NCI-H345 treated with DMSO at 0.1 percent for 48 hours (cell line): ENCODE measurements around the gene CREB5.
A peak's percentile ranks its signal among the peaks of the same experiment; 100 is the strongest.
"Not testable (repeated sequence)": the region's sequence is repeated elsewhere in the genome, so short reads cannot be mapped to it uniquely, and the experiment has no call there.

Experiments used
- DNase-seq: peaks from one replicate; lab custom pipeline; 2025; ENCODE audit not compliant: unreplicated experiment; lab: John Stamatoyannopoulos, UW

Gene CREB5, protein sequence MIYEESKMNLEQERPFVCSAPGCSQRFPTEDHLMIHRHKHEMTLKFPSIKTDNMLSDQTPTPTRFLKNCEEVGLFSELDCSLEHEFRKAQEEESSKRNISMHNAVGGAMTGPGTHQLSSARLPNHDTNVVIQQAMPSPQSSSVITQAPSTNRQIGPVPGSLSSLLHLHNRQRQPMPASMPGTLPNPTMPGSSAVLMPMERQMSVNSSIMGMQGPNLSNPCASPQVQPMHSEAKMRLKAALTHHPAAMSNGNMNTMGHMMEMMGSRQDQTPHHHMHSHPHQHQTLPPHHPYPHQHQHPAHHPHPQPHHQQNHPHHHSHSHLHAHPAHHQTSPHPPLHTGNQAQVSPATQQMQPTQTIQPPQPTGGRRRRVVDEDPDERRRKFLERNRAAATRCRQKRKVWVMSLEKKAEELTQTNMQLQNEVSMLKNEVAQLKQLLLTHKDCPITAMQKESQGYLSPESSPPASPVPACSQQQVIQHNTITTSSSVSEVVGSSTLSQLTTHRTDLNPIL

DNA sequence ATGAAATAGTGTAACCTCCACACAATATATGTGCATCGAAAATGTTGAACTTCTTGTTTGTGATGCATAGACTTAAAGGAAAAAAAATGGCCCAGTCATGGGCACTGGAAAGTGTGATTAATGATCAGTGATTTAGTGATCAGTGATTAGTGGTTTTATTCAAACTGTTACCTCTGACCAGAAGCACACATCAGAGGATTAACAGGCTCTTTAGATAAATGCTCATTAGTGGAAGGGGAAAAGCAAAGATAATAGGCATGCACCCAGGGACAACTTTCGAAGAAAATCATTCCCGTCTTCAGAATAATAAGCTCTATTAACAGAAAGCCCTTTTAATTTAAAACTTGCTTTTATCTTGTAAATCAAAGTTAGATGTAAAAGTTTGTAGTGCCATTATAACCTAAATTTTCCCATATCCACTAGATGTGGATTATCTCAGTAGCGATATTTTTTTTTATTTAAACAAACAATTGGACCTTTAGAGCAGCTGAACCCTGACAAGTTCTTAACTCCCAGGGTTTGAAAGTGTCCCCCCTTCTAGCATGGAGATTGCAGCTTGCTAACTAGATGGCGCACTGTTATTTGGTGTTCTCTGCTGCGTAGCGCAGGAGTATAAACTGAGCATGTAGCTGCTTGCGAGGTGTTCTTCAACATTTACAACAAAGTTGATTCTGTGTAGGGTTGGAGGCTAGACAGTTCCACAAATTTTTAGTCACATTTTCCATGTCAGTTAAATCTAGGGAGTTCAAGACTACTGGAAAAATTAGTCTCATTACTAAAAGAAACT, at the start of gene CREB5:
Gene CREB5, plus strand, starts transcription at position 643 of the 787 bp plus-strand sequence. CDS start 397 bp downstream, outside the sequence.
- DNase-seq = no peak

DNA sequence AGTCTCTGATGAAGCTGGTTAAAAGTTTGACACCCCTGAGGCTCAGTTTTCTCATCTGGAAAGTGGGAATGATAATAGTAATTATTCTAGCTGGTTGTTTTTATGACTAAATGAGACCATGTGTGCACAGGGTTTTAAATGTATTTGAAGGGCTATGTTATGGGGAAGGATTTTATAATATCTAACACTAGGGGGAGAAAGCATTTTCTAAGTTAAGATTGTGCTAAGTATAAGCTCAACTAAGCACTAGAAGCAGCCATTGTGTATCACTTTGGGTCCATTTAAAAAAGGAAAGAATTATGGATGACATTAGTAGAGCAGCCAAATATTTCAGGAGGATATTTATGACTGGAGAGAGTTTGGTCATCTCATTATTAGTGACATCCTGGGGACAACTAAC, 49.5 kb upstream of the CREB5 start:
- no peak for DNase-seq

DNA sequence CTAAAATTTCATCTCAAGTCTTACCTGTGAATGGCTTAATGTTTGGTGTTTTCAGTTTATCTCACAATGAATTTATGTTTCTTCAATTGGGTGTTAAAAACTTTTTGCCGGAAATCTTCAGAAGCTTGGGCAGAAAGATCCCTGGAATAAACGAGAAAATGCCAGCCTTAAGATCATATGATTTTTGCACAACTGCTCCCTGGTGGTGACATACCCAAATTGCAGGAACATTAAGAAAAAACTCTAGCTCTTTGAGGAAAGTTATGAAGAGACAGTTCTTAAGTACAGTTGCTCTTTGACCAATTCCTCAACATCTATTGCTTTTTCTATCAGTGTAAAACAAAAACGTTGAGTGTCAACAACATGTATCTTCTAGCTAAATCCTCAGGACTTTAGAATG, 48.2 kb upstream of the CREB5 start:
- no peak for DNase-seq

DNA sequence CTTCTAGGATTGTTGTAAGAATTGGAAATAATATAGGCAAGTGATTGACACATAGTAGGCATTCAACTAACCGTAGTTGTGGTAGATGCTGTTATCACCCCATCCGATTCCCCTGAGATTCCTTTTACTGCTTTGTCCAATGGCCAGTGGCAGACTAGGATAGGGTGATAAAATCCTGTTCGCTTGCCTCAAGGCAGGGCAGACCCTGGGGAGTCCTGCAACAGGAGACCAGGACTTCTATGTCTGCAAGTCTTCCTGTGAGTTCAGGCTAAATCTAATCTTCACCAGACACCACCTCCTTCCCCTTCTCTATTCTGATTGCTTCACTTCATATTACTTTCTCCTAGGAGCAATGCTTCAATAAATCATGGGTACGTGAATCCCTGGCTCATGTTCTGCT, 42.8 kb upstream of the CREB5 start:
- DNase-seq = no peak

DNA sequence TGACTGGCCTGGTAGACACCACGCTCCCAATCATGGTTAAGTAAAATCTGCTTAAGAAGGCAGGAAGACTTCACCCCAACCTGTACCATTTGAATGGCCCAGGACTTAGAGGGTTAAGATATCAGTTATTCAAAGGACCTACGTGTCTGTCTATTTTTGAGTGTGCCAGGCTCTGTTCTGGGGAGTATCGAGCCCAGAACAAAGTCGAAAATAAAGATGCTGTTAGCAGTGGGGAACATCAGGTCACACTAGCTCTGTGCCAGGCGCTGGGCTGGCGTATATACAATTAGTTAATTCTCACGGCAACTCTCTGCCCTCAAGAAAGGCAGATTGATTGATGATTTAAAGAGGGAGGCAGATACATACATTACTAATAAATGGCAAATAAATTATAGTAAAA, 40.5 kb upstream of the CREB5 start:
- DNase-seq = no peak

DNA sequence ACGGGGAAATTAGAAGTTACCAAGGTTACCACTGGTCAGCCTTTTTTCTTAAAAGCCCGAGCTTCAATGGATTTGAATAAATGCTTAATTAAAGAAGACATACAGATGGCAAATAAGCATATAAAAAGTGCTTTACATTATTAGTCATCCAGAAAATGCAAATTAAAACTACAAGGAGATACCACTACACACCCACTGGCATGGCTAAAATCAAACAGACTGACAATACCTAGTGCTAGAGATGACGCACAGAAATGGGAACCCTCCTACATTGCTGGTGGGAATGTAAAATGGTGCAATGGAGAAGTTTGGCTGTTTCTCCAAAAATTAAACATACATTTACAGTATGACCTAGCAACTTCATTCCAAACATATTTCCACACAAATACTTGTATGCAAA, 38.3 kb upstream of the CREB5 start:
- DNase-seq = no peak

DNA sequence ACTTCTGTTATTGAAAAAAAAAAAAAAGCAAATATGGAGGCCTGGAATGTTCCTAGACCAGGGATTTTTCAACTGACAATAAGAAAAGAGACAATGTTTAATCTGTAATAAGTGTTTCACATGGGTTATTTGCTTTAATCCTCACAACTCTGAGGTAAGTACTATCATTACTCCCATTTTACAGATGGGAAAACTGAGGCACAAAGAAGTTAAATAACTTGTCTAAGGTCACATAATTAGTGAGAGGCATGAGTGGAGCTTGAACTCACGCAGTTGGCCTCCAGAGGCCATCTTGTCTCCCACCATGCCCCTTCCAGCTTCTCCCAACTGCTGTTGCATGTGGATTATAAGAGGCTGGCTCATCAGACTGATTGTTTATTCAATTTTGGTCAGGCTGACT, 36.6 kb upstream of the CREB5 start:
- no peak for DNase-seq

DNA sequence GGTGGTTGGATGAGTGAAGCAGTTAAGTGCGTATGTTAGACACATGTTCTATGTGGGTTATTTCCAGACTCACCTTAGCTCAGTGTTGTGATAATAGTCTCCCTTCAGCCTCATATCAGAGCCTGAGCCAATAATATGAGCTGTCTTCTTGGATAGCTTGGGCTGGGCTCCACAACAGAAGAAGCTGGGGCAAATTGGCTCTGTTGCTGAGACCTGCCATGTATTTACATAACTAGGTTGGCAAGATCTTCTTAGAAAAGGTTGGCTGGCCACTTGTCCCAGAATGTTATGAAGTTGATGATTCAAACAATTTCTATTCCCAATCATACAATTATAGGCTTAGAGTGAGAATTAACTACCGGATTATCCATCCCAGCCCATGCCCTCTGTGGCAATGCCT, 35.7 kb upstream of the CREB5 start:
- no peak for DNase-seq

DNA sequence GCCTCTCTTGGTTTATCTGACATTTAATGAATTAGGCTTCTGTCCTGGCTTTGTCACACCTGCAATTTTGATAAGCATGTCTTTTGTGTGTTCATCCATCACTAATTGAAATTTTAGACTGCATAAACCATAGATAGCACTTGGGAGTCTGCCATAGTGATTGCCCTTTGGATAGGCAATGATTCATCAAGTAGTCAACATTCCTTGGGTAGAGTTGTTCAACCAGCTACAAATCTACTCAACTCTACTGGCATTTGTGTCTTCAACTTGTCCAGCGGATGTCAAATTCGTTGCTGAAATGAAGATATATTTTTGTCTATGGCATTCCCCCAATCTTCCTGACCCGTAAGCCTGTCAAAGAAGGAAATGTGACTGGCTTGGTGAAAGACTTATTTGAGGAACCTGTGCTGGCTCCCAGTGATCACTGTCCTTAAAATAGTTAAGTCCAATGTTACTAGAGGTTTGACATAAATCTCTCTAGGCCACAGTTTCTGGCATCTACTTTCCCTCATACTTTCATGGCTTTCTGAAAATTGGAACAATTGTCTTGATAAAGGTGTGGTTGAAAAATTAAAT, 33.7 kb upstream of the CREB5 start:
- no peak for DNase-seq

DNA sequence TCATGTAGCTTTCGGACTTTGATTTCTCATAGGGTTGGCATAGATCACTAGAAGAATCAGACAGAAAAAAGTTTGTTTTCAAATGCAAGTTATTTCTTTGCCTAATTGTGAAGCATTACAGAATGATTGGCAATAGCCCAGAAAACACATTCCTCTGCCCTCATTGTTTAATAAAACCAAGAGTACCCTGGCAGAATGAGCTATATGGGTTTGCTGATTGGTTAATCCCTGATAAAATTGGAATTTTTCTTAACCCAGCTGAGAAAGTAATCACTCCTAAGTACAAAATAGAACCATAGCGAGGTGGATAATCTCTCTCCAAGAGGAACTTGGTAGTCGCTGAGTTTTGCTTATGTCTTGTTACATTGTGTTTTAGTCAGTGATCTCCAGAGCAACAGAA, 30.9 kb upstream of the CREB5 start:
- DNase-seq = no peak

DNA sequence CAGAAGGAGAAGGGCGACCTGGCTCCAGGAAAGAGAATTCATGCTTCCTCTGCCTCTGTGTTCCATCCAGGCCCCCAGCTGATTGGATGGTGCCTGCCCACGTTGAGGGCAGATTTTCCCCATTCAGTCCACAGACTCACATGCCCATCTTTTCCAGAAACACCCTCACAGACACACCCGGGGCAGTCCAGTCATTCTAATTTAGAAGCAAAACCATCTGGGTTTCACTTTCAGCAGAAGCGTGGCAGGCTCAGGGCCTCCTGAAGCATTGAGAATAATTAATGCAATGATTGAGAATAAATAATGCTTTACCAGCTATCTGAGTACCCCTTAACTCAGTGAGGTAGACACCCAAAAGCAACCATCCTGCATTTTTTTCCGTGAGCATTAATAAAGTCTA, 30.2 kb upstream of the CREB5 start:
- DNase-seq = no peak

DNA sequence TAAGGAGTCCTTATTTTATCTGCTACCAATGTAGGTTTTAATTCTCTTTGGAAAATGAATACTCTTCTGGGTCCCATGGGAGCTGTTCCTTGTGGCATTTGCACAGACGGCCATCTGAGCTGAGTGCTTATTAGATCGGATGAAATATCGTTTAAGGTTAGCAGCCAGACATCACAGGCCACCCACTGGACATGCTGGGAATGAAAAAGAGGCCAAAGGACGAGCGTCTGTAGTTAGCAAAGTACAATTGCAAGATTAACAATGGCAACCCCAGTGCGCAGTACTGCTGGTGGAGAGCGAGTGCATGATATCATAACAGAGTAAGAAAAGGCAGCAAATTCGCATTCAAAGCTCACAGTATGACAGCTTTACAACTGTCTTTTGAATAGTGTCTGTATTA, 28.3 kb upstream of the CREB5 start:
- no peak for DNase-seq

DNA sequence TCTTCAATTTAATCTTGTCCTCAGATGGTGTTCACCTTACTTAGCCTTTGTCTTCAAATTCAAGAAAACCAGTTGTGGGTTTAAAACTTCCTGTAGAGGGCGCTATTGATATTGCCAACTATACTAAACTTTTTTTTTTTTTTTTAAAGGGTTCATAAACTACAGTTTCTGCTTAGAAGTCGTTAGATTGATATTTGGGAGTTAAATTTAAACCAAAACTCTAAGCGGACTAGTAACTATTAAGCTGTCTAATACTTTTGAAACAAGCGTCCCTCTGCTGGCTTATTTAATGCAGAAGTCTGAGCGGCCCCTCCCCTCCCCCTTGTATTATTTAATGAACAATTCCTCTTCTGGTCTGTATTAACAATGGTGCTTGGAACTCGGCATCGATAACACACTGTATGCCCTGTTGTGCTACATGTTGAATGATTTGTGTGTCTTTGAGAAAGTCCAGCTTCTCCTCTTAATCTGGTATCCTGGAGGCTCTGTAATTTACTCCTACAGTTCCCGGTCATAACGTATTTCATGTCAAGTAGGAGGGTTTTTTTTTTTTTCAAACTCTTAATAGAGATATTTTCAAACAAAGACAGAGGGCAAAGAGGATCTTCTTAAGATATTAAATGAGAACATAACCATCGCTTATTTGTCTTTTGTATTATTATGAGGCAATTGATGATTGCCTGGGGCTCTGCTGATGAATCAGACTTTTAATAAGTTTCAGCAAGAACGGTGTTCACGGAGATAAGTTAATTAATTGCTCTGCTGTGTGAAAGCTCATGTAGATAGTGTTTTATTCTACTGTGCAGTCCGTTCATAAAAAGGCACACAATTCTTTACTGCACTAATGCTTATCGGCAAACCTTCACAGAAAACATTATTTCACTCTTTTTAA, 22.6 kb upstream of the CREB5 start:
- DNase-seq = peak; percentile 69

DNA sequence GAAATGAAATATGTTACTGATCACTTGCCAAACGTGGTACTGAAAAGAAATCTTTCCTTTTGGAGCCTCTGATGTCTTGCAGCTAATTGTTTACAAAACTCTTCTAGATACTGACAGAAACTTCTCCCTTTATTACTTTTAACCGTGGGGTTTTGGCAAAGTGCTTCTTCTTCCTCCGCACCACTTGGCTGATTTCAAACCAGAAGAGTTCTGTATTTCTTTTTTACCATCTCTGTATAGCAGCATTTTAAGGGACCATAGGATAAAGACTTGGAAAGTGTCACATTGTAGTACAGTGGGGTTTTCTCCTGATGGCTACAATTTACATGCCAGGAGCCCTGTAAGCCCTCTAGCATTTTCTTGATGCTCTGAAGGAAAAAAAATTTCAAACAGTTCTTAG, 21.9 kb upstream of the CREB5 start:
- DNase-seq = no peak

DNA sequence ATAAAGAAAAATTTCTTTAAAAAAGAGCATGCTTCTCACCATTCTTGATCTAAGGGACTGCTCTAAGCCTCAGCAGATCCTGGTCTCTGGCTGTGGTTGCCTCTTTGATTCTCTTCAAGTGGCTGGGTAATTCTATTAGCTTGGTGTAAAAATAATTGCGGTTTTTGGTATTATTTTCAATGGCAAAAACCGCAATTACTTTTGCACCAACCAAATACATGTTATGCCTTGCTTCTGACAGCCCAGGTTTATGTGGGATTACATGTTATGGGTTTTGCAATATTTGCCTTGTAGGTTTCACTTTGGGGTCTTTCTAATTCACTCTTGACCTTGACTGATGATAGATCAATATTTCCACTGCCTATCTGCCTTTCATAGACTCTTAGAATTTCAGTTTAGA, 20.0 kb upstream of the CREB5 start:
- DNase-seq = no peak

DNA sequence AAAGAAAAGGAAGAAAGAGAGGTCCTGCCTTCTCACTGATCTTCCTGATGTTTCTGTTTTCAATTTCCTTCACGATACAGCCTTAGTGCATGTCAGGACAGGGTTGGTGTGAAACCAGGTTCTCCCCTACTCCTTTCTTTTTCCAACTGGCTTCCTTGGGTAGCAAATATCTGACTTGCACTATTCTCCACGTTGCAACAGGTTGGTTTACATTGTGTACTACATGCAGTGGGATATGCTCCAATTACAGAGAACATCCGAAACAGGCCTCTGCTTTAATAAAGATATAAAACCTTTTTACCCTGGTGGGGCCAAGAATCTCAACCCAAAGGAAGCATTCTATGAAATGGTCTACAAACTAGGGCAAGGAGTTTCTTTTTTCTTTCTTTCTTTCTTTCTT, 16.9 kb upstream of the CREB5 start:
- DNase-seq = no peak

DNA sequence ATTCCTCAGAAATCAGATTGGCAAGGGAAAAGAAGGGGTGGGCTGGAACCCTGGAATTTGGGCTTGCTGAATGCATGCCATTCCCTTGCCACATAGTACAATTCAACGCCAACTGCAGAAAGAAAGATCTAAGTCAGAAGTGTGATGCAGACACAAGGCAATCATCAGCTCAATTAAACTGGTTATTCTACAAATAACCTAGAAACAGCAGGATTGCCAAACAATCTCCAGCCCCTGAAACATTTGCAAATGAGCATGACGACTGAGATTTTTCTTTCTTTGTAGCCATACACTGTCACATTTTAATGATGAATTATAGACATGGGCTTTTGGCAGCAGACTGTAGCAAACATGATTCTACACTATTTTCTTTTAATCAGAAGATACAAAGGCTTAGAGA, 16.5 kb upstream of the CREB5 start:
- no peak for DNase-seq

DNA sequence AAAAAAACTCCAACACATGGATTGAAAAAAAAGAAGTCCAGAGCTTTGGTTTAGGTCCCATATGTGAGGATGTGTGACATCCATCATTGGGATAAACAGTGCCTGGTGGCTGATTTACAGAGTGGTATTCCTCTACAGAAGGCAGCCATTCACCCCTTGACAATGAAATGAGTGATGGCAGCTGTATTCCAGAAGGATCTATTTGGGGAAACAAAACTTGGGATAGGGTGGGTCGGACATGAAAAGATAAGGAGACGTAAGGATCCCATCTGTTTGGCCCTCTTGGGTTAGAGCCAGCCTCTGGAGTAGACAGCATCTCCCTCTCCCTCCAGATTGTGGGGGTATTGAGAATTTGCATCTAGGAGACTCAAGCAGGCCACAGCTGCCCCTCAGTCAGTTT, 15.2 kb upstream of the CREB5 start:
- no peak for DNase-seq

DNA sequence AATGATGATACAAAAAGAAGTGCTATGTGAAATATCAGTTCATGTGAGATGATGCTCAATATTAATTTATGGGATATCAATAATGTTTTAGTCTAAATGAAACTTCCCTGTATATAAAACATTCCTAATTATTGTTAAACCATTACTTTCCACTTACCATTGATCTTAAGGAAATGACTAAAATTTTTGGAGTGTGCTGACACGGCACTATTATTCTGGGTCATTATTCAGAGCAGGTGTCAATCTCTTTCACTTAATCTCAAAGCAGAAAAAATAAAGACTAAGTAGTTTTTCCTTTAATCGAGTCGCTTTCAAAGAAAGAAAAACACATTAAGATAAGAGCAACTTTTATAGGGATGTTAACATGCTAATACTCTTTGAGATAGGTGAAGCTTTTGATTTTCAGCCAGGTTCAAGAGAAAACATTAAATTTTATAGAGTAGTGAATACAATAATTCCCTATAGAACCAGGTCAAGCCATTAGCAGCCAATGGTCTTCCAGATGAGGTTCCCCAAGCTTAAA, 11.4 kb upstream of the CREB5 start:
- DNase-seq = no peak

DNA sequence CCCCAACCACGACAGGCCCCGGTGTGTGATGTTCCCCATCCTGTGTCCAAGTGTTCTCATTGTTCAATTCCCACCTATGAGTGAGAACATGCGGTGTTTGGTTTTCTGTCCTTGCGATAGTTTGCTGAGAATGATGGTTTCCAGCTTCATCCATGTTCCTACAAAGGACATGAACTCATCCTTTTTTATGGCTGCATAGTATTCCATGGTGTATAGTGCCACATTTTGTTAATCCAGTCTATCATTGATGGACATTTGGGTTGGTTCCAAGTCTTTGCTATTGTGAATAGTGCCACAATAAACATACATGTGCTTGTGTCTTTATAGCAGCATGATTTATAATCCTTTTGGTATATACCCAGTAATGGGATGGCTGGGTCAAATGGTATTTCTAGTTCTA, 10.8 kb upstream of the CREB5 start:
- DNase-seq = not testable (repeated sequence)

DNA sequence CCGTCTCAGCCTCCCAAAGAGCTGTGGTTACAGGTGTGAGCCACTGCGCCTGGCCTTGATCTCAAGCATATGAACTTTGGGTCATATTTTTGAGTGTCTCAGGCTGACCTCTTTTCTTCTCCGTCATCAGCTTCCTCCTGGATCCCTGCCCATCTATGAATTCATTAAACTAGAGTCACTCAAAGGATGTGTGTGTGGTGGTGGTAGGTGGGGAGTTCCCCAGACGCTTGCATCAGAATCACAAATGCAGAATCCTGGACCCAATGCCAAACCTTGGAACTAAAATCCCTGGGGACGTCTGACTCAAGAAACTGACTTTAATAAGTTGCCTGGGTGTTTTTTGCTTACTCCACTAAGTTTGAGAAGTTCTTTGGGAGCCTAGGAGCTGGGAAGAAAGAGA, 6.7 kb upstream of the CREB5 start:
- no peak for DNase-seq
